Sciatic nerve (tissue), 2 donors: ENCODE results near the gene SLC38A6. TPM values are rescaled to one million over a fixed set of nuclear protein-coding genes. Genes with fewer than 3 reads are reported as not detected.
"Not testable (repeated sequence)": the region's sequence is repeated elsewhere in the genome, so short reads cannot be mapped to it uniquely, and the experiment has no call there.

ENCODE experiments used
- ATAC-seq: fragments of 200-7000 bp; cut with Tn5 transposase; one replicate; pipeline ENCODE4 v1.9.1; 2020; ENCODE audit warnings: mild to moderate bottlenecking, moderate library complexity
- DNase-seq: peaks from one replicate; pipeline ENCODE4 v3.0.0-alpha.2; 2020; ENCODE audit warnings: low spot score
- intact Hi-C: fragments of 100-400 bp; cut with DNase I; formaldehyde crosslinking; loops from one replicate; pipeline ENCODE4 v1.14.2; 2022
- total RNA-seq: library from RNA; stranded (reverse); fragmentation: NEBNext Ultra II Directional; extraction: Animal tissue kit (Norgen Biotek cat#: 25700); gene quantifications from one replicate; pipeline ENCODE4 v1.2.1, GENCODE V29; 2021
- donor health status: DM: no; HTN: no; CAD: no.
- donor health status: DM: no; HTN: no; CAD: no.

SLC38A6 gene
- total RNA-seq, 1 donor from 2014 or later, result 29.3 TPM

GRCh38 chr14:61091657-61092273, 110.7 kb downstream of the SLC38A6 start:
- no peak for DNase-seq
- intact Hi-C loops, result no loop called here
- ATAC-seq, result peak; percentile 52

DNA sequence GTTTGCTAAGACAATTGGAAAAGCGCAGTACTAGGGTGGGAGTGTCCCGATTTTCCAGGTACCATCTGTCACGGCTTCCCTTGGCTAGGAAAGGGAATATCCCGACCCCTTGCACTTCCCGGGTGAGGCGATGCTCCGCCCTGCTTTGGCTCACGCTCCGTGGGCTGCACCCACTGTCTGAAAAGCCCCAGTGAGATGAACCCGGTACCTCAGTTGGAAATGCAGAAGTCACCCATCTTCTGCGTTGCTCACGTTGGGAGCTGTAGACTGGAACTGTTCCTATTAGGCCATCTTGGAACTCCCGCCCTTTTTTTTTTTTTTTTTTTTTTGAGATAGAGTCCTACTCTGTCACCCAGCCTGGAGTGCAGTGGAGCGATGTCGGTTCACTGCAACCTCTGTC, 117.1 kb downstream of the SLC38A6 start:
- intact Hi-C loops, DNase-seq, ATAC-seq: not testable (repeated sequence)

DNA sequence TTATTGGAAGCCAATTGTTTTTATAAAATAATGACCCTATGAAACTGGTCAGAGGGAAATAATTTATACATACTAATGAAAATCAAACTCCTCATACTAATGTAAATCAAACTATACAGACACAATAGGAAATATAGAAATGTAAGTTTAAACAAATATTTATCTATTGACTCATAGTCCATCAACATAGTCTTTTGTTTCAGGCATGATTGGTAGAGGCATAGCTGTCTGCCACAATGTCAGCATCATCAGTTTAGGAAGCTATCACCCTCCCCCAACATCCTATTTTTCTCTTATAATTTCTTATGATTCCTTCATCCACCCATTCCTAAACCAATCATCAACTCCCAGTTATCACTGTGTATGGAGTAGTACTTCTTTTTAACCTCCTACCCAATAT, 117.7 kb downstream of the SLC38A6 start:
- intact Hi-C loops, result no loop called here
- DNase-seq, result no peak
- no peak for ATAC-seq

DNA sequence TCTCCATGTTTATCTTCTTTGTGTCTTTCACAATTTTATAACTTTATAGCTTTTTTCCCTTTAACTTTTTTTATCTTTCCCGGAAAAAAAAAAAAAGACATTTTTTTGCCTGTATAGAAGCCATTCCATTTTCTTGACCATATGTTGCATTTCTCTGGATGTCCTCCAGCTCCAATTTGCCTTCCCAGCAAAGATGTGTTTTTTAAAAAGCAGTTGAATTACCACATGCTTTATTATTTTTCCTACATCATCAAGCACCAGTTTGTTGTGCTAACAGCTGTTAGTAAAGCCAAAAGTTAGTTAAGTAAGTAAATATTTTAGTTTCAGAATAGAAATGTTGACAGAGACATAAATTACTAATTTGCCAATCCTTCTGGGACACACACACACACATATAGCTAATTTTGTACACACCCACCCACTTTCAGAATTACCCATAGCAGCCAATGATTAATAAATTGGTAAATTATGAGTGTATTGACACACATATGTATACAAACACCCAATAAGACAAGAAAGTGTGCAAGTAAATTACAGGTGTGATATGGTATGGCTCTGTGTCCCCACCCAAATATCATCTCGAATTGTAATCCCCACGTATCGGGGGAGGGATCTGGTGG, 118.3 kb downstream of the SLC38A6 start:
- DNase-seq (no peak), ATAC-seq (no peak)
- intact Hi-C loops, result no loop called here

DNA sequence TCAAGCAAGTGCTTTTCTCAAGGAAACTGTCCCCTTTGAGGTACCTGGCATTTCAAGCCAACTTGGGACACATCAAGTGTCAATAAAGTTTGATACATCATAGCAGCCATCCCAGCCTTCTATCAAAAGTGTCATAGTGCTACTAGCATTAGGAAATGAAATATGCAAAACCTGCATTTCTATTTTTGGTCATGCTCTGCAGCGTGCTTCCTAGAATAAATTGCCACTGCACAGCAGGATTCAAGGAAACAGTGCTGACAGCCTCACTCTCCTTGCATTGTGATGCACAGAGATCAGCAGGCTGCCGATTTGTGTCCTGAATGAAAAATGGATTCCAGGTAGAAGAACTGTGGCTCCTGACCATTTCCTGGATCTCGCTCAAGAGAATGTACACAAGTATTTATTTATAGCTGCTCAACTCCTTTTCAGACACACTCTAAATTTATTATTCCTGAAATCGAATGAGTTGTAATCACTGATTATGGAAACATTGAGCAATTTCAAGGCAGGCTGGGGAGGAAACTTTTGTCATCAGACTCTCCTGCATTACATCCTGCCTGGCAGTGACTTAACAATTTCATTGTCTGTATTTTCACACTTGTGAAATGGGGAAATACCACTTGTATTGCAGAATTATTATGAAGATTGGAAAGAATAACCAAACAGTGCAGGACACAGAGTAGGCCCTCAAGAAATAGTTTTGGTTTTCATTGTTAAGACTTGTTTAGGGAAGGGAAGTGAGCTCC, 120.9 kb downstream of the SLC38A6 start:
- DNase-seq, result no peak
- intact Hi-C loops, result no loop called here
- peak; percentile 42 for ATAC-seq

Other genes with a start within 250 kb of the SLC38A6 start
- gene MNAT1, start 246.5 kb upstream of the SLC38A6 start, total RNA-seq, result 39.9 TPM
- gene TRMT5, start 166 bp upstream of the SLC38A6 start, total RNA-seq, result 14.6 TPM